ENCODE results near the gene GGT7. TPM values are rescaled to one million over a fixed set of nuclear protein-coding genes. Genes with fewer than 3 reads are reported as not detected.

Gene GGT7
- total and polyA plus RNA-seq, 9 of the 15 experiments (the other 6 are each of a cell fraction or from before 2014, with no cell fraction given), result 0.04 to 18.3 (median 5.9) TPM

DNA sequence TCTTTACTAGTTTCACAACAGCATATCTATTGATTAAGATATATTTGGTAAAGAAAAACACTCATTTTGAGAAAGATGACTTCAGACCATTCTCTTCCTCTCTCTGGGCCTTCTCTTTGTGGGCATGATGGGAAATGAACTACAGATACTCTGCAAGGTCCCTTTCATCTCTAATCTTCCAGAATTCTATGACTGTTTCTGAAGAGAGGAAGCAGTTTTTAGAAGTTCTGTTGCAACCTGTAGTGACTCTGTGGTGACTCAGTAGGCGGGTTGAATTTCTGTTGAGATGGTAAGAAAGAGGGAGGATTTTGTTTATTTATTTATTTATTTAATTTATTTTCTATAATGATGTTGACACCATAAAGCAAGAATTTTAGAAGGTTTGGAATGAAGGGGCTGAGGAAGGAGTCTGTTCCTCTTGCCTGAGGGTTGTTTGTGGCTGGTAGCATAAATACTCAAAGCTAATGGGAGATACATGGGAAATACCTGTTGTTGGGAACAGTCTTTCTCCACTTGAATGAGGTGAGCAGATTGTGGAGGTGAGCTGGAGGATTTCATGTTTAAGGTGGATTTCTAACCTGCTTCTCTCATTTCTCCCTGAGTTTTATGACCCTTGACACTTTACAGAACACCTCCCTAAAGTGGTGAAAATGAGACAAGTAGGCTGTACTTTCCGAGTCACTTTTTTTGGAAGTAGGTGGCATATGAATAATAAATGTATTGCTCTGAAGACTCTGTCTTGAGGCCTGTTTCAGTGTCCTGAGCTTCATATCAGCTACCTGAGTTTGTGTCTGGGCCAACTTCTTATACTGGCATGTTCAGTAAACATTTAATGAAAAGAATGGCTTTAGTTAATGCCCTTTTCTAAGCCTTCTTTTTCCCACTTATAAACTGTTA lies 18.8 kb upstream of the GGT7 start (continued):
- TF ChIP-seq, protein P1, sequence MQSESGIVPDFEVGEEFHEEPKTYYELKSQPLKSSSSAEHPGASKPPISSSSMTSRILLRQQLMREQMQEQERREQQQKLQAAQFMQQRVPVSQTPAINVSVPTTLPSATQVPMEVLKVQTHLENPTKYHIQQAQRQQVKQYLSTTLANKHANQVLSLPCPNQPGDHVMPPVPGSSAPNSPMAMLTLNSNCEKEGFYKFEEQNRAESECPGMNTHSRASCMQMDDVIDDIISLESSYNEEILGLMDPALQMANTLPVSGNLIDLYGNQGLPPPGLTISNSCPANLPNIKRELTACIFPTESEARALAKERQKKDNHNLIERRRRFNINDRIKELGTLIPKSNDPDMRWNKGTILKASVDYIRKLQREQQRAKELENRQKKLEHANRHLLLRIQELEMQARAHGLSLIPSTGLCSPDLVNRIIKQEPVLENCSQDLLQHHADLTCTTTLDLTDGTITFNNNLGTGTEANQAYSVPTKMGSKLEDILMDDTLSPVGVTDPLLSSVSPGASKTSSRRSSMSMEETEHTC (IDR thresholded peaks at IDR 0.05), result no peak
- TF ChIP-seq ELF1 (tag; IDR thresholded peaks at IDR 0.05) (no peak), ZNF224 (CRISPR knock-in tag; IDR thresholded peaks at IDR 0.05) (no peak), PCBP2 (IDR thresholded peaks at IDR 0.05; ENCODE audit: low read depth, low read length, poor library complexity, severe bottlenecking) (no peak), CEBPG (CRISPR knock-in tag; IDR thresholded peaks at IDR 0.05) (no peak), CEBPG (tag; conservative IDR thresholded peaks at IDR 0.05 in 1 of 2, IDR thresholded peaks at IDR 0.05 in 1 of 2) (peak in 1 of 2 experiments; percentile 56; a peak in 1 of 4 replicates)
- TF ChIP-seq, protein P2, sequence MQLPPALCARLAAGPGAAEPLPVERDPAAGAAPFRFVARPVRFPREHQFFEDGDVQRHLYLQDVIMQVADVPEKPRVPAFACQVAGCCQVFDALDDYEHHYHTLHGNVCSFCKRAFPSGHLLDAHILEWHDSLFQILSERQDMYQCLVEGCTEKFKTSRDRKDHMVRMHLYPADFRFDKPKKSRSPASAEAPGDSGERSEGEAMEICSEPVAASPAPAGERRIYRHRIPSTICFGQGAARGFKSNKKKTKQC (CRISPR knock-in tag; IDR thresholded peaks at IDR 0.05), result no peak
